Sigmoid colon (tissue), 4 donors: ENCODE results near the gene PDLIM4.

Experiments
- CTCF ChIP-seq, 4 experiments: fragments of 450-650 bp in 3 of 4; fragments of 200-600 bp in 1 of 4; IDR thresholded peaks; one replicate each; pipeline ENCODE4 v1.5.1; 2016 to 2019; ENCODE audit warnings: antibody characterized with exemption in 4 of 4, mild to moderate bottlenecking in 3 of 4, moderate library complexity in 2 of 4
- POLR2A ChIP-seq, 2 donors: fragments of 450-650 bp; IDR thresholded peaks; one replicate each; pipeline ENCODE4 v1.6.1; 2016; ENCODE audit warnings: antibody characterized with exemption in 2 of 2, mild to moderate bottlenecking in 2 of 2, moderate library complexity in 2 of 2
- POLR2AphosphoS5 ChIP-seq, 4 donors: sonication (generic); formaldehyde crosslinking; IDR thresholded peaks; one replicate each; pipeline ENCODE4 v1.6.1; 2017; ENCODE audit warnings: antibody characterized with exemption in 4 of 4

GRCh38 chr5:132219981-132220380 is 37.5 kb upstream of the PDLIM4 start:
- TF ChIP-seq CTCF (IDR thresholded peaks at IDR 0.05) = no peak
- TF ChIP-seq POLR2A (IDR thresholded peaks at IDR 0.05) = no peak
- TF ChIP-seq POLR2AphosphoS5 (IDR thresholded peaks at IDR 0.05) = no peak
